ENCODE results near the gene ZFR2. TPM values are rescaled to one million over a fixed set of nuclear protein-coding genes. Genes with fewer than 3 reads are reported as not detected.

Gene ZFR2
- polyA plus RNA-seq, 2 of the 4 experiments (the other 2 are of a cell fraction): 0.14 to 0.30 TPM

GRCh38 chr19:3807574-3808354 is 61.1 kb downstream of the ZFR2 start:
- no peak for FAIRE-seq
- 83% methylated on average over 27 of the region's 35 CpGs for WGBS (ENCODE audit: missing lambda C conversion rate)
- TF ChIP-seq NPAS2 (CRISPR knock-in tag; IDR thresholded peaks at IDR 0.05; ENCODE audit: borderline replicate concordance) (no peak), ZFP36 (IDR thresholded peaks at IDR 0.05; ENCODE audit: borderline replicate concordance, partially characterized antibody) (no peak), MAZ (IDR thresholded peaks at IDR 0.05; ENCODE audit: borderline replicate concordance, low read depth, low read length) (no peak), ZSCAN20 (CRISPR knock-in tag; IDR thresholded peaks at IDR 0.05) (no peak), FOXS1 (CRISPR knock-in tag; IDR thresholded peaks at IDR 0.05) (no peak), NR3C1 (IDR thresholded peaks at IDR 0.05) (no peak), HDAC2 (IDR thresholded peaks at IDR 0.05) (no peak)
- Histone ChIP-seq H3K4me2 (no peak overlapping the region), H3K4me1 (no peaks in the 10 kb centered on the region), H3K9me3 (no peaks in the 10 kb centered on the region), H3K4me3 (no peak overlapping the region), H3K27ac (no peak overlapping the region)
- ChIA-PET POLR2A (no interaction called here), CTCF (interaction anchor here (1.3 kb wide), 2 partner anchors 13 to 161 kb away, joined by 3 read pairs; no protein-coding TSS in a partner anchor)
- no peak for ATAC-seq
- no peak for DNase-seq (ENCODE audit: low read depth in 1 of 2, low spot score in 1 of 2)

DNA sequence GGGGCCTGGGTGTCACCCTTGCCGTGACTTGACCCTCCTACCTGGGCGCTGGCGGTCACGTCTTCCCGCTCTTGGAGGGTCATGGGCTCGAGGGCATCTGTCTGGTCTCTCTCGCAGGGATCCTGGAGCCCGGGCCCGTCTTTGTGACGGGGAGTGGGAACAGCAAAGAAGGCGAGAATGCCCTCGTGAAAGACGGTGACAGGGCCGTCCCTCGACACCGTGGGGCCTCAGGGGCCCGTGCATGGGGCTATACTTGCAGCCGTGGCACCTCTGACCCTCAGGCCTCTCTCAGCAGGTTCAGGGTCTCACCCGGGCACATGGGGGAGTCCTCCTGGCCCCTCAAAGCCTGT is 61.7 kb downstream of the ZFR2 start:
- no peaks in the 10 kb centered on the region for H3K4me1 ChIP-seq
- no peak overlapping the region for H3K27ac ChIP-seq
- no peak for TF ChIP-seq NPAS2 (CRISPR knock-in tag; IDR thresholded peaks at IDR 0.05; ENCODE audit: borderline replicate concordance)
- no peak for TF ChIP-seq FOSL2 (IDR thresholded peaks at IDR 0.05)
- no peak for TF ChIP-seq FOSL2 (CRISPR knock-in tag; IDR thresholded peaks at IDR 0.05)
- no peak for TF ChIP-seq JUN (IDR thresholded peaks at IDR 0.05)
- no peak for TF ChIP-seq PBX3 (IDR thresholded peaks at IDR 0.05)
- no peak for TF ChIP-seq KDM5A (IDR thresholded peaks at IDR 0.05)
- TF ChIP-seq NR3C1 (IDR thresholded peaks at IDR 0.05): no peak
- TF ChIP-seq, protein P1, sequence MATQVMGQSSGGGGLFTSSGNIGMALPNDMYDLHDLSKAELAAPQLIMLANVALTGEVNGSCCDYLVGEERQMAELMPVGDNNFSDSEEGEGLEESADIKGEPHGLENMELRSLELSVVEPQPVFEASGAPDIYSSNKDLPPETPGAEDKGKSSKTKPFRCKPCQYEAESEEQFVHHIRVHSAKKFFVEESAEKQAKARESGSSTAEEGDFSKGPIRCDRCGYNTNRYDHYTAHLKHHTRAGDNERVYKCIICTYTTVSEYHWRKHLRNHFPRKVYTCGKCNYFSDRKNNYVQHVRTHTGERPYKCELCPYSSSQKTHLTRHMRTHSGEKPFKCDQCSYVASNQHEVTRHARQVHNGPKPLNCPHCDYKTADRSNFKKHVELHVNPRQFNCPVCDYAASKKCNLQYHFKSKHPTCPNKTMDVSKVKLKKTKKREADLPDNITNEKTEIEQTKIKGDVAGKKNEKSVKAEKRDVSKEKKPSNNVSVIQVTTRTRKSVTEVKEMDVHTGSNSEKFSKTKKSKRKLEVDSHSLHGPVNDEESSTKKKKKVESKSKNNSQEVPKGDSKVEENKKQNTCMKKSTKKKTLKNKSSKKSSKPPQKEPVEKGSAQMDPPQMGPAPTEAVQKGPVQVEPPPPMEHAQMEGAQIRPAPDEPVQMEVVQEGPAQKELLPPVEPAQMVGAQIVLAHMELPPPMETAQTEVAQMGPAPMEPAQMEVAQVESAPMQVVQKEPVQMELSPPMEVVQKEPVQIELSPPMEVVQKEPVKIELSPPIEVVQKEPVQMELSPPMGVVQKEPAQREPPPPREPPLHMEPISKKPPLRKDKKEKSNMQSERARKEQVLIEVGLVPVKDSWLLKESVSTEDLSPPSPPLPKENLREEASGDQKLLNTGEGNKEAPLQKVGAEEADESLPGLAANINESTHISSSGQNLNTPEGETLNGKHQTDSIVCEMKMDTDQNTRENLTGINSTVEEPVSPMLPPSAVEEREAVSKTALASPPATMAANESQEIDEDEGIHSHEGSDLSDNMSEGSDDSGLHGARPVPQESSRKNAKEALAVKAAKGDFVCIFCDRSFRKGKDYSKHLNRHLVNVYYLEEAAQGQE (IDR thresholded peaks at IDR 0.05): no peak
- TF ChIP-seq CBX8 (IDR thresholded peaks at IDR 0.05): no peak
- no peak for TF ChIP-seq HOXB5 (CRISPR knock-in tag; IDR thresholded peaks at IDR 0.05)
- TF ChIP-seq, protein P2, sequence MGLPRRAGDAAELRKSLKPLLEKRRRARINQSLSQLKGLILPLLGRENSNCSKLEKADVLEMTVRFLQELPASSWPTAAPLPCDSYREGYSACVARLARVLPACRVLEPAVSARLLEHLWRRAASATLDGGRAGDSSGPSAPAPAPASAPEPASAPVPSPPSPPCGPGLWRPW (IDR thresholded peaks at IDR 0.05): no peak
- TF ChIP-seq FOXS1 (CRISPR knock-in tag; IDR thresholded peaks at IDR 0.05): no peak
- TF ChIP-seq HDAC2 (IDR thresholded peaks at IDR 0.05): no peak
- TF ChIP-seq HOXA7 (CRISPR knock-in tag; IDR thresholded peaks at IDR 0.05): no peak
- TF ChIP-seq EP300 (IDR thresholded peaks at IDR 0.05): no peak
- TF ChIP-seq SMC3 (IDR thresholded peaks at IDR 0.05): no peak
- TF ChIP-seq MYC (IDR thresholded peaks at IDR 0.05; ENCODE audit: borderline replicate concordance, low read length): no peak
- H3K9me3 ChIP-seq: no peaks in the 10 kb centered on the region
- no peak for DNase-seq (ENCODE audit: low read depth in 1 of 2, low spot score in 1 of 2)
- no peak for ATAC-seq
- POLR2A ChIA-PET: no interaction called here
- WGBS (ENCODE audit: missing lambda C conversion rate): 60% methylated on average over 4 of the region's 19 CpGs
- no peak overlapping the region for H3K4me3 ChIP-seq
- no peak overlapping the region for H3K4me2 ChIP-seq
- CTCF ChIA-PET: interaction anchor here (0.9 kb wide), 1 partner anchor 15 kb away, joined by 5 read pairs; no protein-coding TSS in a partner anchor
- no peak for FAIRE-seq
